ENCODE results near the gene RER1. TPM values are rescaled to one million over a fixed set of nuclear protein-coding genes. Genes with fewer than 3 reads are reported as not detected.
A peak's percentile ranks its signal among the peaks of the same experiment; 100 is the strongest.

The RER1 gene
- total RNA-seq, 1 donor from 2014 or later = 61.3 TPM

DNA sequence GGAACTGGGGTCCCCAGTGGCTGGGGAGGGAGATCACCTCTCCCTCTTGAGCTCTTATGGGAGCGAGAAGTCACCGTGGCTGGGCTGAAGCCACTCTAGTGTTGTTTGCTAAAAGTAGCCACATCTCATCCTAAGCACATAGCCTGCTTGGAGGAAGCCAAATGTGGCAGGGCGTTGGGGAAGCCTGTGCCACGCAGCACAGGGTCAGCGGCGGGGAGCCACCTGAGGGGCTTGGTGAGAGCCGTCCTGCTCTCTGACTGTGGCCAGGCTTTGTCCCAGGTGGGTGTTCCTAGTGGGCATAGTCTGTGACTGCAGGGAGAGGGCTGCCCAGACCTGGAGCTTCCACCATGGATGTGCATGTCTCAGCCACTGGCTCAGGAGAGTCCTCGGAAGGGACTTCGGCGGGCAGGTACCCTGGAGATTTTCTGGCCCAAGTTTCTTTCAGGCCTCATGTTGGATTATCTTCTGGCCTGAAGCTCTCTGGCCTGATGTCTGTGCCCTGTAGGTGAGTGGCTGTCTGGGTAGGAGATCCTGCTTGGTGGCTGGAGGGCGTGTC lies 39.2 kb upstream of the RER1 start:
- no peaks in the 10 kb centered on the region for H3K9me3 ChIP-seq
- no peaks in the 10 kb centered on the region for H3K27me3 ChIP-seq
- H3K36me3 ChIP-seq = no peaks in the 10 kb centered on the region
- TF ChIP-seq, protein P1, sequence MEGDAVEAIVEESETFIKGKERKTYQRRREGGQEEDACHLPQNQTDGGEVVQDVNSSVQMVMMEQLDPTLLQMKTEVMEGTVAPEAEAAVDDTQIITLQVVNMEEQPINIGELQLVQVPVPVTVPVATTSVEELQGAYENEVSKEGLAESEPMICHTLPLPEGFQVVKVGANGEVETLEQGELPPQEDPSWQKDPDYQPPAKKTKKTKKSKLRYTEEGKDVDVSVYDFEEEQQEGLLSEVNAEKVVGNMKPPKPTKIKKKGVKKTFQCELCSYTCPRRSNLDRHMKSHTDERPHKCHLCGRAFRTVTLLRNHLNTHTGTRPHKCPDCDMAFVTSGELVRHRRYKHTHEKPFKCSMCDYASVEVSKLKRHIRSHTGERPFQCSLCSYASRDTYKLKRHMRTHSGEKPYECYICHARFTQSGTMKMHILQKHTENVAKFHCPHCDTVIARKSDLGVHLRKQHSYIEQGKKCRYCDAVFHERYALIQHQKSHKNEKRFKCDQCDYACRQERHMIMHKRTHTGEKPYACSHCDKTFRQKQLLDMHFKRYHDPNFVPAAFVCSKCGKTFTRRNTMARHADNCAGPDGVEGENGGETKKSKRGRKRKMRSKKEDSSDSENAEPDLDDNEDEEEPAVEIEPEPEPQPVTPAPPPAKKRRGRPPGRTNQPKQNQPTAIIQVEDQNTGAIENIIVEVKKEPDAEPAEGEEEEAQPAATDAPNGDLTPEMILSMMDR (IDR thresholded peaks at IDR 0.05) = no peak
- intact Hi-C loops (cut with DNase I) = no loop called here
- DNase-seq (ENCODE audit: low spot score in 2 of 2) = no peak
- peak overlapping the region in 1 of 2 donors; percentile 21 for H3K4me3 ChIP-seq
- H3K4me1 ChIP-seq = peaks cover 7 to 26% of the 10 kb centered on the region in 2 donors
- peak overlapping the region in 1 of 2 donors; percentile 82 for H3K27ac ChIP-seq

DNA sequence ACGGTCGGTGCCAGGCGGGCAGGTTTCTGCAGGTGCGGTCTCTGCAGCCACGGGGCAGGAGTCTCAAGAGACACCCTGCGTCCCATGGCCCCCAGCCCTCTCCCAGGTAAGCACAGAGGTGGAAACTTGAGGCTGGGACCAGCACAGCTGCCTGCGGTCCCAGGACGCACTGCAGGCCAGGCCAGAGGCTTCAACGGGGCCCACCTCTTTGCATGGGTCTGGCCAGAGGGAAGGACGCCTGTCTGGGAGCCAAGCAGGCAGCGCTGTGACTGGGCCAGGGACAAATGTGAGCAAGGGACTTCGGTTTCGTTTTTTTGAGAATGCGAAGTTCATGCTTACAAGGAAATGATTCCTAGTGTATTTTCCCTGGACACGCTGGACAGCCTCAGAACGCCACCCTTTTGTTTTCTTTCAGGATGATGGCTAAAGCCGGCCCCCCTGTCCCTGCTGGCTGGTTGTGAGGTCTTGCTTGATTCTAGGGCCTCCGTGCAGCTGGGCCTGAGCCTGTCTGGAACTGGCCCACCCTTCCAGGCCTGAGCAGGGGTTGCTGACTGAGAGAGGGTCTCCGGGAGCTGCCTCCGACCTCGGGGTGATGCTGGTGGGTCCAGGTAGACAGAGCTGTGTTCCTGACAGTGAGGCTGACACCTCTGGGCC lies 38.6 kb upstream of the RER1 start:
- Histone ChIP-seq H3K27me3 (no peaks in the 10 kb centered on the region), H3K4me1 (peaks cover 7 to 26% of the 10 kb centered on the region in 2 donors), H3K9me3 (no peaks in the 10 kb centered on the region), H3K27ac (peak overlapping the region; percentile 82), H3K4me3 (peak overlapping the region in 1 of 2 donors; percentile 21), H3K36me3 (no peaks in the 10 kb centered on the region)
- intact Hi-C loops (cut with DNase I) = no loop called here
- TF ChIP-seq, protein P1 (IDR thresholded peaks at IDR 0.05) = no peak
- DNase-seq (ENCODE audit: low spot score in 2 of 2) = peak in 1 of 2 donors; percentile 62

DNA sequence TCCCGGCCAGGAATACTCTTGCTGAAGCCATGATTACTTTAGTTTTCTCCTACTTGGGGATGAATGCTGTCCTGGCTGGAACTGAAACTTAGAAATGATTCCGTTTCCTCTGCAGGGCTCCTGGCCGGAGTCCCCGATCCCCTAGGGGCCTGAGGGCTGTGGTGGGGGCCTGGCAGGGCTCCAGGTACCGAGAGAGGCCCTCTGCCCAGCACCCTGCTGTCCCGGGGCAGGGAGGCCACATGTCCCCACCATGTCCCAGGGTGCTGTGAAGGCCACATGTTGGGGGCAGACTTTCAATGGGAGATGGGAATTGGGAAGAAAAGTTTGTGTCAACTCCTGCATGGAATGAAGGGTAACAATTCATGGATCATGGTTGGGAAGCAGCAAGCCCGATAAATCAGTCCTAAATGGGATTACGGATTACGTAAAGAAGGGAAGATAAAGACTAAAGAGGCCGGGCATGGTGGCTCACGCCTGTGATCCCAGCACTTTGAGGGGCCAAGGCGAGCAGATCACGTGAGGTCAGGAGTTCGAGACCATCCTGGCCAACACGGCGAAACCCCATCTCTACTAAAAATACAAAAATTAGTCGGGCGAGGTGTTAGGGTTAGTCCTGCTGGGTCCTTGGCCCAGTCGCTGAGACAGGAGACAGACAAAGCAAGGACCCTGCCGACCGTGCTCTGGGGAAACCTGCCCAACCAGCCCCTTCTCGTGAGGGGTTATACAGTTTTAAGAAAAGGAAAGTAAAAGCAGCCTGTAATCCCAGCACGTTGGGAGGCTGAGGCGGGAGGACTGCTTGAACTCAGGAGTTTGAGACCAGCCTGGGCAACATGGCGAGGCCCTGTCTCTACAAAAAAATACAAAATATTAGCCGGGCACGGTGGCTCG lies 37.8 kb upstream of the RER1 start:
- Histone ChIP-seq H3K4me3 (peak overlapping the region in 1 of 2 donors; percentile 21), H3K36me3 (no peaks in the 10 kb centered on the region), H3K4me1 (peaks cover 7 to 26% of the 10 kb centered on the region in 2 donors), H3K27me3 (no peaks in the 10 kb centered on the region), H3K27ac (peak overlapping the region; percentile 82), H3K9me3 (no peaks in the 10 kb centered on the region)
- TF ChIP-seq, protein P1 (IDR thresholded peaks at IDR 0.05) = no peak
- DNase-seq (ENCODE audit: low spot score in 2 of 2) = no peak
- intact Hi-C loops (cut with DNase I) = no loop called here

DNA sequence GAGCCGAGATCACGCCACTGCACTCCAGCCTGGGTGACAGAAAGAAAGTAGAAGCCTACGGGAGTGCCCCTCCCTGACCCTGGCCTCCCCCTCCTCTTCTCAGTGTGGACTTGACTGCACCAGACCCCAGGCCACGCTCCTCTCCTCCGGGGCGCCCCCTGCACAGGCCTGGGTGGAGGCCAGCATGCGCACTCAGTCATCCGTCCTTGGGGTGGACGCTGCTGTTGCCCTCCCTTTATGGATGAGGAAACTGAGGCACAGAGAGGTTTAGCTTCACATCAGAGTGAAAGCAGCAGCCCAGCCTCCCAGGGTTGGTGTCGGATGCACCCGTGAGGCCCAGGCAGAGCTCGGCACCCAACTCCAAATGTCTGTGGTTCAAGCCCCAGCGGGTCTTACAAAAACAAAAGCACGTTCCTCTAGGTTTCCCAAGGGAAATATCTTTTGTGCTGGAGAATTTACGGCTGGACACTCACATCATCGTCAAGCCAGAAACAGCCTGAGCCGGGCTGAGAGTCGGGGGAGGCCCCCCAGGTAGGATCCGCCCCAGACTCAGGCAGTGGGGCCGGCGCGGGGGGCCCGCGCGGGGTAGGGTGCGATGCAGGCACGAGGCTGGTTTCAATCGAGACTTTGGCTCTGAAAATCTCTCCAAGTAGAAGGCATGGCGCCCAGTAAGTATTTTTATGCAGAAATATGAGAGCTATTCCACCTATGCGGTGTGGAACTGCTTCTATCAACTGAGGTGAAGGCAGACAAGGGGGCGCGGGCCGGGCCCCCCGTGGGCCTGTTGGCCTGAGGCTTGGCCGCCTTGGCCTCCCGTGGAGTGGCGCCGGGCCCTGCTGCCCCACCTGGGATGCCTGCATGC lies 36.9 kb upstream of the RER1 start:
- TF ChIP-seq, protein P1 (IDR thresholded peaks at IDR 0.05) = no peak
- H3K27me3 ChIP-seq = no peaks in the 10 kb centered on the region
- peak overlapping the region in 1 of 2 donors; percentile 82 for H3K27ac ChIP-seq
- intact Hi-C loops (cut with DNase I) = no loop called here
- H3K4me1 ChIP-seq = peaks cover 7 to 26% of the 10 kb centered on the region in 2 donors
- H3K4me3 ChIP-seq = peak overlapping the region in 1 of 2 donors; percentile 32
- DNase-seq (ENCODE audit: low spot score in 2 of 2) = no peak
- H3K36me3 ChIP-seq = no peaks in the 10 kb centered on the region
- no peaks in the 10 kb centered on the region for H3K9me3 ChIP-seq
